Middle frontal gyrus (tissue), 1 donor: Measurements from ENCODE around the gene GRIN2A.

Experiments used
- DNase-seq: peaks from one replicate; pipeline ENCODE4 v3.0.0-alpha.2; 2015; ENCODE audit warnings: low spot score; ENCODE audit errors: extremely low spot score

The GRIN2A gene

GRCh38 chr16:10182222-10183053 is at the start of gene GRIN2A:
TSS of gene GRIN2A (minus strand) at chr16:10182428. CDS start at chr16:10180411, 2,017 bp downstream.
- DNase-seq = no peak

- no peak for DNase-seq
Observed at GRCh38 chr16:10231563-10231962, 49.3 kb upstream of the GRIN2A start.

GRCh38 chr16:10228779-10229178 is 46.6 kb upstream of the GRIN2A start:
- DNase-seq = no peak

- no peak for DNase-seq
Observed at GRCh38 chr16:10226987-10227306, 44.7 kb upstream of the GRIN2A start.

GRCh38 chr16:10226141-10226986 is 44.1 kb upstream of the GRIN2A start:
- DNase-seq = no peak

- DNase-seq = no peak
Observed at GRCh38 chr16:10225653-10226052, 43.4 kb upstream of the GRIN2A start.

- DNase-seq = no peak
Observed at GRCh38 chr16:10224850-10225249, 42.6 kb upstream of the GRIN2A start.

- DNase-seq = no peak
Observed at GRCh38 chr16:10220942-10221341, 38.7 kb upstream of the GRIN2A start.

- DNase-seq = no peak
Observed at GRCh38 chr16:10219742-10220141, 37.5 kb upstream of the GRIN2A start.

GRCh38 chr16:10218490-10219206 is 36.4 kb upstream of the GRIN2A start:
- DNase-seq = no peak

- no peak for DNase-seq
Observed at GRCh38 chr16:10213748-10214147, 31.5 kb upstream of the GRIN2A start.

- DNase-seq = no peak
Observed at GRCh38 chr16:10210944-10211343, 28.7 kb upstream of the GRIN2A start.

GRCh38 chr16:10206865-10207264 is 24.6 kb upstream of the GRIN2A start:
- DNase-seq = no peak

GRCh38 chr16:10206215-10206614 is 24.0 kb upstream of the GRIN2A start:
- no peak for DNase-seq

GRCh38 chr16:10205688-10206087 is 23.5 kb upstream of the GRIN2A start:
- DNase-seq = no peak

- no peak for DNase-seq
Observed at GRCh38 chr16:10202649-10203048, 20.4 kb upstream of the GRIN2A start.

- DNase-seq = no peak
Observed at GRCh38 chr16:10200637-10201586, 18.7 kb upstream of the GRIN2A start.

GRCh38 chr16:10196999-10197398 is 14.8 kb upstream of the GRIN2A start:
- DNase-seq = no peak

- no peak for DNase-seq
Observed at GRCh38 chr16:10191096-10191495, 8.9 kb upstream of the GRIN2A start.

- DNase-seq = no peak
Observed at GRCh38 chr16:10189861-10190390, 7.7 kb upstream of the GRIN2A start.
